Neural cell (in vitro differentiated cells): Measurements from ENCODE around the gene ZIC4. TPM values are rescaled to one million over a fixed set of nuclear protein-coding genes. Genes with fewer than 3 reads are reported as not detected.

Source experiments
- H2AFZ ChIP-seq: fragments of 200-600, 300-800 bp; sonication (generic), shearing (Covaris generic); 2 replicates; pipeline ENCODE4 v1.6.0; 2014; ENCODE audit warnings: low read depth, mild to moderate bottlenecking, antibody characterized with exemption, low read length, moderate library complexity
- H3F3A ChIP-seq: fragments of 200-600 bp; shearing (Covaris generic); 2 replicates; pipeline ENCODE4 v1.6.1; 2016; ENCODE audit warnings: mild to moderate bottlenecking, moderate library complexity, mixed read lengths, antibody characterized with exemption, low read length; ENCODE audit not compliant: insufficient read depth, poor library complexity, severe bottlenecking
- H3K27ac ChIP-seq: fragments of 200-600, 300-800 bp; sonication (generic), shearing (Covaris generic); 2 replicates; pipeline ENCODE4 v1.5.1; 2014; ENCODE audit warnings: mild to moderate bottlenecking, low read length, moderate library complexity
- H3K27me3 ChIP-seq: fragments of 300-800, 200-600 bp; sonication (generic), shearing (Covaris generic); 2 replicates; pipeline ENCODE4 v1.6.0; 2014; ENCODE audit warnings: mild to moderate bottlenecking, low read depth, low read length, moderate library complexity; ENCODE audit not compliant: insufficient read depth
- H3K36me3 ChIP-seq: fragments of 300-800, 200-600 bp; sonication (generic), shearing (Covaris generic); 2 replicates; pipeline ENCODE4 v1.5.1; 2014; ENCODE audit warnings: mild to moderate bottlenecking, antibody characterized with exemption, low read length, moderate library complexity; ENCODE audit not compliant: insufficient read depth
- H3K4me2 ChIP-seq: fragments of 300-800, 200-600 bp; sonication (generic), shearing (Covaris generic); 2 replicates; pipeline ENCODE4 v1.6.0; 2014; ENCODE audit warnings: mild to moderate bottlenecking, low read length
- H3K4me3 ChIP-seq: fragments of 300-800, 200-600 bp; sonication (generic), shearing (Covaris generic); 2 replicates; pipeline ENCODE4 v1.5.1; 2014; ENCODE audit warnings: mild to moderate bottlenecking, low read length, moderate library complexity
- H3K79me2 ChIP-seq: fragments of 200-600 bp; shearing (Covaris generic); replicated peaks from 2 replicates; pipeline ENCODE4 v1.6.0; 2014; ENCODE audit warnings: mild to moderate bottlenecking, low read length, moderate library complexity; ENCODE audit not compliant: insufficient read depth
- H3K9ac ChIP-seq: fragments of 300-800, 200-600 bp; sonication (generic), shearing (Covaris generic); 2 replicates; pipeline ENCODE4 v1.6.1; 2016; ENCODE audit warnings: mild to moderate bottlenecking, low read length, mixed read lengths
- H3K9me2 ChIP-seq: fragments of 200-600 bp; shearing (Covaris generic); 2 replicates; pipeline ENCODE4 v1.6.1; 2016; ENCODE audit warnings: mild to moderate bottlenecking, low read length, mixed read lengths; ENCODE audit not compliant: insufficient read depth
- H3K9me3 ChIP-seq: fragments of 200-600, 300-800 bp; sonication (generic), shearing (Covaris generic); 2 replicates; pipeline ENCODE4 v1.6.1; 2016; ENCODE audit warnings: mild to moderate bottlenecking, mixed run types, low read length, moderate library complexity, mixed read lengths
- H4K20me1 ChIP-seq: fragments of 200-600 bp; shearing (Covaris generic); 2 replicates; pipeline ENCODE4 v1.6.1; 2016; ENCODE audit warnings: mild to moderate bottlenecking, mixed run types; ENCODE audit not compliant: insufficient read depth
- CTCF ChIP-seq: fragments of 450-650 bp; IDR thresholded peaks from 2 replicates; pipeline ENCODE4 v1.5.1; 2014; ENCODE audit warnings: antibody characterized with exemption, mild to moderate bottlenecking, moderate library complexity; ENCODE audit not compliant: poor library complexity, severe bottlenecking
- EP300 ChIP-seq: fragments of 450-650 bp; conservative IDR thresholded peaks from 2 replicates; pipeline ENCODE4 v1.6.1; 2014; ENCODE audit warnings: antibody characterized with exemption, mild to moderate bottlenecking, moderate library complexity; ENCODE audit not compliant: poor library complexity, severe bottlenecking
- EZH2 ChIP-seq: fragments of 200-600, 300-800 bp; shearing (Covaris generic), sonication (generic); IDR thresholded peaks from 2 replicates; pipeline ENCODE4 v1.6.1; 2014; ENCODE audit warnings: antibody characterized with exemption, low read length, borderline replicate concordance, mild to moderate bottlenecking; ENCODE audit not compliant: insufficient read depth, poor library complexity, severe bottlenecking
- MXI1 ChIP-seq: fragments of 450-650 bp; conservative IDR thresholded peaks from 2 replicates; pipeline ENCODE4 v1.6.1; 2014; ENCODE audit warnings: antibody characterized with exemption, mild to moderate bottlenecking; ENCODE audit not compliant: poor library complexity, severe bottlenecking
- POLR2AphosphoS5 ChIP-seq: IDR thresholded peaks from 2 replicates; pipeline ENCODE4 v1.6.1; 2012
- RAD21 ChIP-seq: fragments of 450-650 bp; conservative IDR thresholded peaks from 2 replicates; pipeline ENCODE4 v1.6.1; 2014; ENCODE audit warnings: antibody characterized with exemption, mild to moderate bottlenecking, moderate library complexity
- REST ChIP-seq: IDR thresholded peaks from 2 replicates; pipeline ENCODE4 v1.6.1; 2012; ENCODE audit warnings: borderline replicate concordance
- SMC3 ChIP-seq: fragments of 450-650 bp; conservative IDR thresholded peaks from 2 replicates; pipeline ENCODE4 v1.6.1; 2014; ENCODE audit warnings: antibody characterized with exemption, mild to moderate bottlenecking, moderate library complexity; ENCODE audit not compliant: poor library complexity
- TAF1 ChIP-seq: IDR thresholded peaks from 2 replicates; pipeline ENCODE4 v1.6.1; 2012; ENCODE audit warnings: low read depth
- polyA plus RNA-seq: library from polyadenylated mRNA; depleted of rRNA; stranded (reverse); fragments of >200 nt; gene quantifications from 2 replicates; pipeline ENCODE4 v1.2.3, GENCODE V29; 2014

ZIC4 gene
- polyA plus RNA-seq, 1 donor from 2014 or later, result 8.6 TPM

GRCh38 chr3:147361454-147362420 lies 44.6 kb downstream of the ZIC4 start:
- H3K4me2 ChIP-seq, result peak overlapping the region; percentile 53
- no peaks in the 10 kb centered on the region for H3K36me3 ChIP-seq
- H3F3A ChIP-seq, result no peaks in the 10 kb centered on the region
- peak overlapping the region; percentile 23 for H2AFZ ChIP-seq
- peak overlapping the region; percentile 19 for H3K9ac ChIP-seq
- peaks cover 32% of the 10 kb centered on the region for H3K27me3 ChIP-seq
- no peak for TF ChIP-seq EZH2
- TF ChIP-seq CTCF, result peak; percentile 61
- no peaks in the 10 kb centered on the region for H3K9me2 ChIP-seq
- no peaks in the 10 kb centered on the region for H4K20me1 ChIP-seq
- H3K4me3 ChIP-seq, result peak overlapping the region; percentile 58
- H3K79me2 ChIP-seq, result no peaks in the 10 kb centered on the region
- peak overlapping the region; percentile 40 for H3K27ac ChIP-seq
- H3K9me3 ChIP-seq, result peaks cover 3% of the 10 kb centered on the region

- Histone ChIP-seq H3F3A (no peaks in the 10 kb centered on the region), H4K20me1 (no peaks in the 10 kb centered on the region), H3K79me2 (no peaks in the 10 kb centered on the region), H3K9ac (peak overlapping the region; percentile 19), H3K27ac (peak overlapping the region; percentile 40), H3K4me2 (peak overlapping the region; percentile 53), H3K4me3 (peak overlapping the region; percentile 58), H3K36me3 (no peaks in the 10 kb centered on the region), H3K9me2 (no peaks in the 10 kb centered on the region), H3K27me3 (peaks cover 41% of the 10 kb centered on the region), H2AFZ (peak overlapping the region; percentile 23), H3K9me3 (peaks cover 5% of the 10 kb centered on the region)
- TF ChIP-seq TAF1, result no peak
- TF ChIP-seq MXI1, result peak; percentile 45
- TF ChIP-seq EP300, result peak; percentile 36
- no peak for TF ChIP-seq EZH2
- TF ChIP-seq RAD21, result peak; percentile 27
- TF ChIP-seq REST, result peak; percentile 61
- no peak for TF ChIP-seq SMC3
- TF ChIP-seq POLR2AphosphoS5, result peak; percentile 29
- no peak for TF ChIP-seq CTCF
Measured at GRCh38 chr3:147360646-147361453, 45.5 kb downstream of the ZIC4 start.
